ENCODE results near the gene GRPEL1.

- TF ChIP-seq KDM1A (IDR thresholded peaks at IDR 0.05; ENCODE audit: borderline replicate concordance) (no peak), CHD1 (IDR thresholded peaks at IDR 0.05; ENCODE audit: low read depth, low read length) (no peak), JUNB (IDR thresholded peaks at IDR 0.05) (no peak), YBX1 (IDR thresholded peaks at IDR 0.05) (no peak), MYC (IDR thresholded peaks at IDR 0.05; ENCODE audit: insufficient read depth, insufficient read length, insufficient replicate concordance, low read length, severe bottlenecking) (no peak), POLR2AphosphoS5 (IDR thresholded peaks at IDR 0.05; ENCODE audit: low read length) (no peak)
- TF ChIP-seq, protein P1, sequence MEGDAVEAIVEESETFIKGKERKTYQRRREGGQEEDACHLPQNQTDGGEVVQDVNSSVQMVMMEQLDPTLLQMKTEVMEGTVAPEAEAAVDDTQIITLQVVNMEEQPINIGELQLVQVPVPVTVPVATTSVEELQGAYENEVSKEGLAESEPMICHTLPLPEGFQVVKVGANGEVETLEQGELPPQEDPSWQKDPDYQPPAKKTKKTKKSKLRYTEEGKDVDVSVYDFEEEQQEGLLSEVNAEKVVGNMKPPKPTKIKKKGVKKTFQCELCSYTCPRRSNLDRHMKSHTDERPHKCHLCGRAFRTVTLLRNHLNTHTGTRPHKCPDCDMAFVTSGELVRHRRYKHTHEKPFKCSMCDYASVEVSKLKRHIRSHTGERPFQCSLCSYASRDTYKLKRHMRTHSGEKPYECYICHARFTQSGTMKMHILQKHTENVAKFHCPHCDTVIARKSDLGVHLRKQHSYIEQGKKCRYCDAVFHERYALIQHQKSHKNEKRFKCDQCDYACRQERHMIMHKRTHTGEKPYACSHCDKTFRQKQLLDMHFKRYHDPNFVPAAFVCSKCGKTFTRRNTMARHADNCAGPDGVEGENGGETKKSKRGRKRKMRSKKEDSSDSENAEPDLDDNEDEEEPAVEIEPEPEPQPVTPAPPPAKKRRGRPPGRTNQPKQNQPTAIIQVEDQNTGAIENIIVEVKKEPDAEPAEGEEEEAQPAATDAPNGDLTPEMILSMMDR (IDR thresholded peaks at IDR 0.05 in 2 of 3, conservative IDR thresholded peaks at IDR 0.05 in 1 of 3; ENCODE audit: control insufficient read depth in 2 of 3, extremely low read depth in 1 of 3, insufficient read depth in 1 of 3, low read depth in 3 of 3, low read length in 3 of 3) = peak in 2 of 3 experiments; percentile 19 to 21; a peak in 2 of 6 replicates
Measured at GRCh38 chr4:7037425-7037824, 30.4 kb downstream of the GRPEL1 start.
